Activated CD8-positive, alpha-beta memory T cell treated with anti-CD3 and anti-CD28 coated beads, Interleukin-2, amount 50 U/mL, for 1 hour (primary cell): ENCODE results near the gene CEP131.

Experiments
- DNase-seq: peaks from one replicate; pipeline ENCODE4 v3.0.0-alpha.2; 2020; ENCODE audit errors: extremely low read depth

CEP131 gene

DNA sequence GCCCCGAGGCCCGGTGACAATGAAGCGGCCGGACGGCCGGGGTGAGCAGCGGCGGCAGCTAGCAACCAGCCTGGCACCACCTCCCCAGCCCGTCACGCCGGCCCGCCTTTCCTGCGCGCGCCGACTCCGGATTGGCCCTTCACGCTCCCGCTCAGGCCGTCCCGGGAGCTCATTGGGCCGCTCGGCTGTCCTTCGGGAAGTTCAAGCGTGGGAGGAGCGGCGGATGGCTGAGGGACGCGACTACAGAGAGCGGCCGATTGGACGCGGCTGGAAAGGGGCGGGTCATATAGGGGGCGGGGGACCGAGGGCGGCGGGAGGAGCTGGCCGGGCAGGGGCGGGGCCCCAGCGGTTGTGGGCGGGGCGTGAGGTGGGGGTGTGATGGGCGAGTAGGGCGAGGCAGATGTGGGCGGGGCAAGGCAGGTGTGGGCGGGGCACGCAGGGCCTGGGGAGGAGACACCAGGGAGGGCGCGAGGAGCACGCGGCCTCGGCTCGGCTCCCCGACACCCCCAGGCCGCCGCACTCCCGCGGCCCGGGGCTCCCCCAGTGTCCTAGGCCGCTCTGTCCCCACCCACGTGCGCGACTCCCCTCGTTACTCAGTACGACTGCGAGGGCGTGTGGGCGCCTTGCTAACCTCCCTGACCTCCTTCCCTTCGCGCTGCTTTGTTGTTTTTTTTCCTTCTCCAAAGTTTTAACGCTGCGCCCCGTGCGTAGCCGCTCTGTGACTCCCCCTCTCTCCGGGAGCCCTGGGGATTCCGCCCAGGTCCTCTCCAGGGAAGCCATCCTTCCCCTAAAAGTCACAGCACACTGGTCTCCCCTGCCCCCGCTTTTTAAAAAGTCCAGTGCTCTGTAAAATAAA lies at the start of gene CEP131:
Gene CEP131 (minus strand): TSS at position 60 of the 856 bp plus-strand sequence. CDS start 2,909 bp downstream, outside the sequence.
- peak; percentile 96 for DNase-seq

DNA sequence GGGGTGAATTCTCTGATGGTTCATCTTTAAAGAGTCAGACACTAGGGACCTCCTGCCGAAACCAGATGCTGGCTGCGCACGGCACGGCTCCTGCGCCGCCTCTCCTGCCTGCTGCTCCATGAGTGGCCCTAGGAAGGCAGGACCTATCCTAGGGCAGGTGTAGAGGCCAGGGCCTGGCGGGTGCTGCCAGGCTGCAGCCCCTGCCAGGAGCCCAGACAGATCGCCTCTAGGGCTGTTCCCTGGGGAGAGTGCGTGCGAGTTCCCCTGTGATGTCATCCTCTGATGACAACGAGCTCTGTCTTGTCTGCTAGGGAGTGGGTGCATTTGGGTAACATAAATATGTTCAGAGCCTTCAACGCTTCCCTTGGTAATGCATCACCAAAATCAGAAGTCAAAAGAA lies 48.5 kb upstream of the CEP131 start:
- DNase-seq, result no peak

- DNase-seq, result no peak
These were observed 47.5 kb upstream of the CEP131 start for GRCh38 chr17:81270279-81270678.

DNA sequence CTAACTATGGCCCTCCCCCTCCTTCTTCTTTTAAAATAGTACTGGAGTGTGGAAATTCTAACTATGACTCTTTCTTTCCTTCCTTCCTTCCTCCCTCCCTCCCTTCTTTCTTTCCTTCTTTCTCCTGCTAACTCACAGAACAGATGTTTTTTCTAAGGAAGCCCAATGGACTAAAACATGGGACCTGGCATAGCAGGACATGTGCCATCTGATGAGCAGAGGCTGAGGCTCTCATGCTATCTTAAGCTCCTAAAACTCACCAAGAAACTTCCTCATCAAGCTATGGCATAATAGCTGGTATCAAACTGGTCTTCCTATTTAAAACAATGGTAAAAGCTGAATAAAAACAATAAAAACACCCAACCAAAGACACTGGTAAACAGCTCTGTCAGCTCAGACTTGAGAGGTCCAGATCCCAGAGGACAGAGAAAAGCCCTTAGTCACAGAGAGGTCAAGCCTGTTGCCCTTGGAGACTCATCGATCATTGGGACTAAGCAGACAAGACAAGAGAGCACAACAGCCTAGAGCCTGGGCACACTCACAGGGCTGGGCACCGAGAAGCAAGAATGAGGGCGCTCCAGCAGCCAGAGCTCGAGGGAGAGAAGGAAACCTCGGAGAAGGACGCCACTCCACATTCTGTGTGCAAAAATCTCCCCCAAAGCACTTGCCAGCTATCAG lies 44.8 kb upstream of the CEP131 start:
- no peak for DNase-seq

GRCh38 chr17:81265576-81265975 lies 42.8 kb upstream of the CEP131 start:
- DNase-seq, result no peak

DNA sequence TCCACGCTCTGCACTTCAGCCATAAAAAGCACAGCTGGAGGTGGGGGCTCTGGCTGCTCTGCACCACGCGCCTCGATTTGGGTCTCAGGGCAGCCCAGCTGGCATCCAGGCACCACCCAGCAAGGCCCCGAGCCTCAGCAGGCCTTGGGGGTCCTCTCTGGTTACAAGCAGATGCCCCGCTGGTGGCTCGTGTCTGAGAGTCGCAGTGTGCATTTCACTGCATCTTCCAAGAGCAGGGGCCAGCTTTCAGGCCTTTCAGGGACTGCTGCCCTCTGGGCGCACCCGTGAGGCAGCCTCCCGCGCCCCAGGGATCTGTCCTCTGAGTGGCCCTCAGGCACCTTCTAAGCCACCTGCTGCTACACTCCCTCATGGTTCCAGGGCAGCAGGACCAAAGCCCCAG lies 41.9 kb upstream of the CEP131 start:
- DNase-seq, result no peak

GRCh38 chr17:81263371-81264181 lies 40.8 kb upstream of the CEP131 start:
- no peak for DNase-seq

DNA sequence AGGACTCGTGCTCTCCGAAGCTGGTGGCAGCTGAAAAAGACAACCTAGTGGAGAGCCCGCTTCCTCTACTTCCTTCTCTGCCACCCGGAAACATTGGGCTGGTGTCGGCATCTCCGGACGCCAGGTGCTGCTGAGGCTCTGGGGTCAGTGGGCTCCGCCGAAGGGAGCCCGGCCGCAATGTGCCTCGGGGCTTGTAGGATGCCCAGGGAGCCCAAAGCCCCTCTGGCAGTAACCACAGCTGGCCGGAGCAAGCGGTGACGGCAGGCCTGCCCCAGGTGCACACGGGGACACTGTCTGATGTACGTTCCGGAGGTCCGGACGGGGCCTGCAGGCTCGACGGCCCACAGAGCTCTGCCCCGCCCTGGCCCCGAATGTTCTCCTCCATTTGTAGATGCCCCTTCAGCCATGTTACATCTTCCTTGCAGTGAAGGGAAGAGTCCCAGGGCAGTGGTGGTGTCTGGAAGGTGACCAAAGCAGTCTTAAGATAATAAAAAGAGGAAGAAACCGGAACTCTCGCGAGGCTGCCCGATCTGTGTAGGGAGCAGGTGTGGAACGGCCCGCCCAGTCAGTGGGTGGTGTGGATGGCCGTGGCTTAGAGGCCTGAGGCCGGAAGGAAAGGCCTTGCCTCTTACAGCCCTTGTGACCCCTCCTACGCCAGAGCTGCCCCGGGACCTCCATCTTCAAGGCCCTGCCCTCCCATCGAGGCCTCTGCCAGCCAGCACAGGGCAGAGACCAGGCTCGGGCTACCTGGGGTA lies 39.0 kb upstream of the CEP131 start:
- DNase-seq, result no peak

GRCh38 chr17:81261096-81261495 lies 38.3 kb upstream of the CEP131 start:
- DNase-seq, result no peak

DNA sequence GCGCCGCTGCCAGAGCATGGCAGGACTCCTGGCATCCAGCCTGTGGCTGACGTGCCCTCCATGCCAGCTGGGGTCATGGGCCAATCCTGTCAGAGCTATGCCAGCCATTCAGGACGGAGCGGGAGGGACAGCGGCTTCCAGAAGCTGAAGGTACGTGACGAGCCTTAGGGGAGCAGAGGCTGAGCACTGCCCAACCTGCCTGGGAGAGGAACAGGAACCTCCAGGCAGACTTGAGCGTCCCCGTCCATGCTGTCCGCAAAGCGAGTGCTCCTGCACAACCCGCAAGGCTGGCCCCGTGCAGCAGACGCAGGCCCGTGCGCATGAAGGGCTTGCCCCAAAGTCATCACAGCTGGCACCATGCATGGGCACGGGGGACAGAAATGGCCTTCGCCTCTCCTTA lies 37.9 kb upstream of the CEP131 start:
- DNase-seq, result no peak

GRCh38 chr17:81260171-81260570 lies 37.4 kb upstream of the CEP131 start:
- DNase-seq, result no peak

DNA sequence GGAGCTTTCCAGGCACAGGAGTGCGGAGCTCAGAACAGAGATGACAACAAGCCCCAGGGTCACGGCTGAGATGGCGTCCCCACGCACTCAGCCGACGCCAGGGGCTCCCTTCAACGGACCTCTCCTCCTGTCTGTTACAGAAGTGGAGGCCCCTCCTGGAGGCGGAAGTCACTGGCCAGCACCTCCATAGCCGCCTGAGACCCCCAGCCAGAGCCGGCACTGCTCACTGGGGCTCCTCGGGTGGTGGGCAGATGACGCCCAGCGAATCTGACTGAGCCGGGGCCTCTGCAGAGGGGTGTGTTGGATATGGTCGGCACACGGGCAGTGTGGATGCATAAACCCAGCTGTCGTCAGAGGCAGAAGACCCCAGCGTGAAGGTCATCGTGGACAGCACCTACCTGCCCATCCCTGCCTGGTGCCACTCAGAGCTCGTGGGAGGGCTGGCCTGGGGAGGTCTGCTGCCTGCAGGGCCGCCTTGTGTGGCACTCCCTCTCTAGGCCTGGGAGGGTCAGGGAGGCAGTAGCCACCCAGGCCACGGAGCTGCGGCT lies 36.4 kb upstream of the CEP131 start:
- no peak for DNase-seq

DNA sequence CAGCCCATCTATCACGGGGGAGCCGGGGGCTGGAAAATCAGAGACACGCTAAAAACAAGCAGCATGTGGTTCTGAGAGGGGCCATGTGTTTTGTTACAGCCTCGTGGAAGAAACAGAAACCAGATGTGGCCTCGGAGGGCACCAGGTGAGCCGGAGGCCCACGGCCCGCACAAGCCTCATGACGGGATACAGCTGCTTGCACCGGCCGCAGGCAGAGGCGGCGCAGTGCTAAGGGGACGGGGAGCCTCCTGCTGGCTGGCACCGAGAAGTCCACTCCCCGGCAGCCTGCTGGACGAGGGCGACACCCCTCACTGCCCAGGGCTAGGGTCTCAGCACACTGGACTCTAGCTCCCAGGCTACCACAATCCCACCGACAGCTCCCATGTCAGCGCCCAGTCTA lies 35.5 kb upstream of the CEP131 start:
- no peak for DNase-seq

- no peak for DNase-seq
These were observed 34.8 kb upstream of the CEP131 start for GRCh38 chr17:81257533-81257932.

GRCh38 chr17:81256616-81257015 lies 33.9 kb upstream of the CEP131 start:
- no peak for DNase-seq

- DNase-seq, result no peak
These were observed 32.4 kb upstream of the CEP131 start for GRCh38 chr17:81254955-81255717.

GRCh38 chr17:81253358-81254131 lies 30.8 kb upstream of the CEP131 start:
- no peak for DNase-seq

DNA sequence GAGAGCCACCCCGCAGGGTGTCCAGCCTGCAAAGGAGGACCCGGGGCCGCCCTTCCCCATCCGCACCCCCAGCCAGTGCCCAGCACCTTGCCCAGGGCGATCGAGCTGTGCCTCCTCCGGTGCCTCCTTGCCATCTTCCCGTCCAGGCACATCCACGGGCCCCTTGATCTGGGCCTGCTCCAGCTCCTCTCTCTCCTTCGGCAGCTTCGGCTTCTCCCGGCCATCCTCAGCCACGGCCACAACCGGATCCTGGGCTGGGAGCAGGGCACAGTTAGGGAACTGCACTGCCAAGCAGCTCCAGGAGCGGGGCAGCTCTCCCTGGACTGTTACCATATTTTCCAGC lies 30.2 kb upstream of the CEP131 start:
- no peak for DNase-seq

DNA sequence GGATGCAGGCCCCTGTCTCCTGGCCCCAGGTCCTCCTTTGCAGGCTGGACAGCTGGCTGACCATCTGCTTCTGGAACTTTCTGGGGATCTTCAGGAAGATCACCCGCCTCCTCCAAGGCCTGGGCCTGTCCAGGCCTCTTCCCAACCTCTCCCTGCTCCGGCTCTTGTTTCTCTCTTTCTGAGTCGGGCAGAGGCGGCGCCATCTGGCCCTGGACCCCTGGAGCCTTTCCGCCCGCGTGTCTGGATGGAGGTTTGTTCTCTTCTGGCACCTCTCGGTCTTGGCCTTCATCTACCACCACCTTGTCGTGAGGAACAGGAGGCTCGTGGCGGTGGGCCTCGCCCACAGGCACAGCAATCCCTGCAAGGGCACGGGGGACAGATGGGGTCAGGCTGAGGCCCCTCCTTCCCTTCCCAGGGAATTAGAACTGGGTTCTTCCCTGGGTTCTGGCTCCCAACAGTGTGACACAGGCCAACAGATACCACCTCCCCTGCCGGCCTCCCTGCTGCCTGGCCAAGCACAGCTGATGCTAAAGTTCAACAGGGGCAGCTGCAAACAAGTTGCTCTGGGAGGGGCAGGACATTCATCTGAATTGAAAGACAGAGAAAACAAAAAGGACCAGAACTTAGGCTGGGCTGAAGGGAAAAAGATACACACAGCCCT lies 29.7 kb upstream of the CEP131 start:
- DNase-seq, result no peak
